K562 (cell line): Measurements from ENCODE around the gene PITX1.

Experiments
- HIVEP1 ChIP-seq: fragments of 250-450 bp; sonication (Bioruptor Pico); IDR thresholded peaks from 2 replicates; pipeline ENCODE4 v1.4.0; 2020; ENCODE audit warnings: mild to moderate bottlenecking
- SREBF2 ChIP-seq: sonication (generic); formaldehyde crosslinking; IDR thresholded peaks from 2 replicates; pipeline ENCODE4 v1.4.0; 2020; ENCODE audit warnings: mild to moderate bottlenecking, missing genetic modification reagents
- ZBED1 ChIP-seq: IDR thresholded peaks from 2 replicates; pipeline ENCODE4 v1.6.1; 2014
- ZNF431 ChIP-seq: sonication (generic); formaldehyde crosslinking; IDR thresholded peaks from 2 replicates; pipeline ENCODE4 v1.8.0; 2022; ENCODE audit warnings: mild to moderate bottlenecking, missing genetic modification reagents
- TF ChIP-seq, protein P1 (sequence below): sonication (generic); formaldehyde crosslinking; IDR thresholded peaks from 2 replicates; pipeline ENCODE4 v1.5.0; 2020; ENCODE audit warnings: missing genetic modification reagents
- TF ChIP-seq, protein P2 (sequence below): sonication (generic); formaldehyde crosslinking; IDR thresholded peaks from 2 replicates; pipeline ENCODE4 v1.8.0; 2022; ENCODE audit warnings: mild to moderate bottlenecking, missing genetic modification reagents

DNA sequence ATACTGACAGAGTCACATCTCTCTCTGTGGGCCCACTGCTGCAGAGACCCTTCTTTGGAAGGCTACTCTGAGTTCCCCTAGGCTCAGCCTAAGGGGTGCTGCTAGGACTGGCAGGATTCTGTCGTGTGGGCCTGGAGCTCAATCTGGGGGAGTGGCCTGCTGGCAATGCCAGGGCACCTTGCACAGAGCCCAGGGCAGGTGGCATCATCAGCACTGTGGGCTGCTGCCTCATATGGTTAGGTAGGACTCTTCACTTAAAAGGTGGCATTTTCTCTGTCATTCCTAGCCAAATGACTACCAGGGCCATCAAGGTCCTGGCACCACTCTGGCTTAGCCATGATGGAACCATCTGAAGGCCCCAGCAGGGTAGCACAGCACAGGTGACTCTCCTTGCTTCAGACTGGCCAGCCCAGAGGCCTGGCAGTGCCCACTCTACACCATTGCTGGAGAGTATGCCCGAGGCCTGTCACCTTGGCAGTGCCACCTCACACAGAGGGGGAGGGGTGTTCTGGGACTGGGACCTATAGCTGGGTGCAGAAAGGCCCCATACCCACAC, 21.9 kb downstream of the PITX1 start:
- TF ChIP-seq, protein P1, sequence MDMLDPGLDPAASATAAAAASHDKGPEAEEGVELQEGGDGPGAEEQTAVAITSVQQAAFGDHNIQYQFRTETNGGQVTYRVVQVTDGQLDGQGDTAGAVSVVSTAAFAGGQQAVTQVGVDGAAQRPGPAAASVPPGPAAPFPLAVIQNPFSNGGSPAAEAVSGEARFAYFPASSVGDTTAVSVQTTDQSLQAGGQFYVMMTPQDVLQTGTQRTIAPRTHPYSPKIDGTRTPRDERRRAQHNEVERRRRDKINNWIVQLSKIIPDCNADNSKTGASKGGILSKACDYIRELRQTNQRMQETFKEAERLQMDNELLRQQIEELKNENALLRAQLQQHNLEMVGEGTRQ, result no peak
- TF ChIP-seq ZBED1 (no peak), ZNF431 (CRISPR knock-in tag) (no peak), HIVEP1 (no peak), SREBF2 (CRISPR knock-in tag) (no peak)
- TF ChIP-seq, protein P2, sequence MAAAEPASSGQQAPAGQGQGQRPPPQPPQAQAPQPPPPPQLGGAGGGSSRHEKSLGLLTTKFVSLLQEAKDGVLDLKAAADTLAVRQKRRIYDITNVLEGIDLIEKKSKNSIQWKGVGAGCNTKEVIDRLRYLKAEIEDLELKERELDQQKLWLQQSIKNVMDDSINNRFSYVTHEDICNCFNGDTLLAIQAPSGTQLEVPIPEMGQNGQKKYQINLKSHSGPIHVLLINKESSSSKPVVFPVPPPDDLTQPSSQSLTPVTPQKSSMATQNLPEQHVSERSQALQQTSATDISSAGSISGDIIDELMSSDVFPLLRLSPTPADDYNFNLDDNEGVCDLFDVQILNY, result no peak
